NCI-H2107 treated with DMSO at 0.1 percent for 48 hours (cell line): ENCODE data around the gene KEAP1.

Source experiments
- DNase-seq: peaks from one replicate; lab custom pipeline; 2025; ENCODE audit not compliant: unreplicated experiment; lab: John Stamatoyannopoulos, UW

Gene KEAP1

GRCh38 chr19:10525636-10526035 is 22.5 kb upstream of the KEAP1 start:
- DNase-seq = no peak

GRCh38 chr19:10523135-10523636 is 20.0 kb upstream of the KEAP1 start:
- no peak for DNase-seq

- no peak for DNase-seq
Measured at GRCh38 chr19:10521461-10522171, 18.5 kb upstream of the KEAP1 start.

- no peak for DNase-seq
Measured at GRCh38 chr19:10520652-10521318, 17.6 kb upstream of the KEAP1 start.

GRCh38 chr19:10519421-10519820 is 16.3 kb upstream of the KEAP1 start:
- DNase-seq = no peak

- DNase-seq = no peak
Measured at GRCh38 chr19:10518444-10519361, 15.5 kb upstream of the KEAP1 start.

- DNase-seq = no peak
Measured at GRCh38 chr19:10517760-10518443, 14.7 kb upstream of the KEAP1 start.

GRCh38 chr19:10517361-10517759 is 14.2 kb upstream of the KEAP1 start, which contains the start of gene S1PR5:
Gene S1PR5, minus strand, starts transcription at chr19:10517447. Its CDS starts 2,436 bp downstream, at chr19:10515011.
- no peak for DNase-seq

GRCh38 chr19:10516671-10517286 is 13.6 kb upstream of the KEAP1 start:
- DNase-seq = no peak

GRCh38 chr19:10516064-10516385 is 12.9 kb upstream of the KEAP1 start:
- DNase-seq = no peak

- no peak for DNase-seq
Measured at GRCh38 chr19:10514211-10515145, 11.3 kb upstream of the KEAP1 start.

- DNase-seq = no peak
Measured at GRCh38 chr19:10513223-10513622, 10.1 kb upstream of the KEAP1 start.

GRCh38 chr19:10510301-10510802 is 7.2 kb upstream of the KEAP1 start:
- DNase-seq = no peak

GRCh38 chr19:10508707-10509106 is 5.6 kb upstream of the KEAP1 start:
- no peak for DNase-seq

GRCh38 chr19:10508036-10508435 is 4.9 kb upstream of the KEAP1 start:
- DNase-seq = no peak

- DNase-seq = no peak
Measured at GRCh38 chr19:10505583-10506229, 2.5 kb upstream of the KEAP1 start.

GRCh38 chr19:10502524-10503001 is 593 bp downstream of the KEAP1 start:
- DNase-seq = peak; percentile 81

GRCh38 chr19:10501971-10502523 is 1.1 kb downstream of the KEAP1 start:
- DNase-seq = no peak
